BLaER1 (cell line): ENCODE measurements around the gene B3GNT9.
A peak's percentile ranks its signal among the peaks of the same experiment; 100 is the strongest.

ENCODE experiments used
- H3K27ac ChIP-seq: shearing (Covaris generic); formaldehyde crosslinking; 2 replicates; pipeline ENCODE4 v1.8.1; 2022
- H3K27me3 ChIP-seq: shearing (Covaris generic); formaldehyde crosslinking; 2 replicates; pipeline ENCODE4 v1.8.1; 2022
- H3K36me3 ChIP-seq: shearing (Covaris generic); formaldehyde crosslinking; 2 replicates; pipeline ENCODE4 v1.8.1; 2022
- H3K4me1 ChIP-seq: shearing (Covaris generic); formaldehyde crosslinking; 2 replicates; pipeline ENCODE4 v1.8.1; 2022
- H3K4me2 ChIP-seq: shearing (Covaris generic); formaldehyde crosslinking; 2 replicates; pipeline ENCODE4 v1.8.1; 2022
- H3K4me3 ChIP-seq: shearing (Covaris generic); formaldehyde crosslinking; 2 replicates; pipeline ENCODE4 v1.8.1; 2022
- H3K9ac ChIP-seq: shearing (Covaris generic); formaldehyde crosslinking; 2 replicates; pipeline ENCODE4 v1.8.1; 2022
- H3K9me3 ChIP-seq: shearing (Covaris generic); formaldehyde crosslinking; 2 replicates; pipeline ENCODE4 v1.8.1; 2022
- H4K20me1 ChIP-seq: shearing (Covaris generic); formaldehyde crosslinking; 2 replicates; pipeline ENCODE4 v1.8.1; 2022
- Cebpa-rat ChIP-seq: shearing (Covaris generic); IDR thresholded peaks from 2 replicates; pipeline ENCODE4 v1.8.1; 2022

The B3GNT9 gene

GRCh38 chr16:67193536-67193935, 42.7 kb upstream of the B3GNT9 start:
- no peaks in the 10 kb centered on the region for H3K9me3 ChIP-seq
- H3K4me1 ChIP-seq: peaks cover 65% of the 10 kb centered on the region
- peak overlapping the region; percentile 99 for H3K9ac ChIP-seq
- peaks cover 54% of the 10 kb centered on the region for H3K36me3 ChIP-seq
- peak overlapping the region; percentile 96 for H3K4me2 ChIP-seq
- peak overlapping the region; percentile 100 for H3K4me3 ChIP-seq
- H3K27ac ChIP-seq: peak overlapping the region; percentile 97; the same call in 1 of the 2 replicates
- no peak for TF ChIP-seq Cebpa-rat
- no peaks in the 10 kb centered on the region for H3K27me3 ChIP-seq
- peaks cover 63% of the 10 kb centered on the region for H4K20me1 ChIP-seq

GRCh38 chr16:67192781-67193361, 42.1 kb upstream of the B3GNT9 start:
- TF ChIP-seq Cebpa-rat: no peak
- Histone ChIP-seq H3K9ac (peak overlapping the region; percentile 99), H3K4me3 (peak overlapping the region; percentile 100), H3K4me2 (peak overlapping the region; percentile 96), H3K27ac (peak overlapping the region; percentile 97), H3K9me3 (no peaks in the 10 kb centered on the region), H3K36me3 (peaks cover 50% of the 10 kb centered on the region), H4K20me1 (peaks cover 57% of the 10 kb centered on the region), H3K4me1 (peaks cover 58% of the 10 kb centered on the region), H3K27me3 (no peaks in the 10 kb centered on the region)

GRCh38 chr16:67191995-67192681, 41.3 kb upstream of the B3GNT9 start, which contains the start of gene E2F4:
E2F4 (plus strand) TSS chr16:67192155; CDS start chr16:67192228, 73 bp downstream.
- peak within 1 kb of the TSS; percentile 97 for H3K27ac ChIP-seq
- H4K20me1 ChIP-seq: peaks cover 49% of the 10 kb centered on the region
- peak within 1 kb of the TSS; percentile 100 for H3K4me3 ChIP-seq
- TF ChIP-seq Cebpa-rat: no peak
- H3K4me2 ChIP-seq: peak within 1 kb of the TSS; percentile 96
- peaks cover 42% of the 10 kb centered on the region for H3K36me3 ChIP-seq
- H3K27me3 ChIP-seq: no peaks in the 10 kb centered on the region
- H3K9me3 ChIP-seq: no peaks in the 10 kb centered on the region
- peaks cover 51% of the 10 kb centered on the region for H3K4me1 ChIP-seq
- peak within 1 kb of the TSS; percentile 99 for H3K9ac ChIP-seq

- Histone ChIP-seq H4K20me1 (peaks cover 43% of the 10 kb centered on the region), H3K9me3 (no peaks in the 10 kb centered on the region), H3K36me3 (peaks cover 36% of the 10 kb centered on the region), H3K27ac (no peak overlapping the region; the same call in 1 of the 2 replicates), H3K27me3 (no peaks in the 10 kb centered on the region), H3K4me2 (peak overlapping the region; percentile 96), H3K4me1 (peaks cover 45% of the 10 kb centered on the region), H3K4me3 (peak overlapping the region; percentile 100), H3K9ac (no peak overlapping the region)
- TF ChIP-seq Cebpa-rat: no peak
Measured at GRCh38 chr16:67191411-67191994, 40.7 kb upstream of the B3GNT9 start.

- no peak for TF ChIP-seq Cebpa-rat
- Histone ChIP-seq H4K20me1 (peaks cover 35% of the 10 kb centered on the region), H3K4me3 (no peak overlapping the region), H3K36me3 (peaks cover 28% of the 10 kb centered on the region), H3K9me3 (no peaks in the 10 kb centered on the region), H3K9ac (no peak overlapping the region), H3K4me2 (peak overlapping the region; percentile 96; the same call in 1 of the 2 replicates), H3K27ac (no peak overlapping the region), H3K4me1 (peaks cover 46% of the 10 kb centered on the region), H3K27me3 (peaks cover 6% of the 10 kb centered on the region; the same call in 1 of the 2 replicates)
Measured at GRCh38 chr16:67190448-67191399, 39.9 kb upstream of the B3GNT9 start.

GRCh38 chr16:67190041-67190440, 39.2 kb upstream of the B3GNT9 start, which contains the start of gene EXOC3L1:
EXOC3L1 (minus strand) TSS chr16:67190136; CDS start chr16:67189676, 460 bp downstream.
- peaks cover 32% of the 10 kb centered on the region for H4K20me1 ChIP-seq

GRCh38 chr16:67188798-67189197, 38.0 kb upstream of the B3GNT9 start:
- Histone ChIP-seq H3K4me2 (no peak overlapping the region), H3K4me1 (peaks cover 54% of the 10 kb centered on the region), H3K27me3 (peaks cover 23% of the 10 kb centered on the region), H3K27ac (no peak overlapping the region), H3K9ac (no peak overlapping the region), H3K9me3 (no peaks in the 10 kb centered on the region), H3K36me3 (peaks cover 9% of the 10 kb centered on the region), H4K20me1 (peaks cover 28% of the 10 kb centered on the region), H3K4me3 (no peak overlapping the region)
- no peak for TF ChIP-seq Cebpa-rat

More at GRCh38 chr16:67190041-67190440, 39.2 kb upstream of the B3GNT9 start, which contains the start of gene EXOC3L1:
- Histone ChIP-seq H3K4me3 (no peak within 1 kb of the TSS), H3K27me3 (peaks cover 13% of the 10 kb centered on the region), H3K27ac (no peak within 1 kb of the TSS), H3K36me3 (peaks cover 21% of the 10 kb centered on the region), H3K9ac (no peak within 1 kb of the TSS), H3K4me1 (peaks cover 51% of the 10 kb centered on the region), H3K4me2 (peak within 1 kb of the TSS; percentile 24; the same call in 1 of the 2 replicates), H3K9me3 (no peaks in the 10 kb centered on the region)
- TF ChIP-seq Cebpa-rat: no peak

- Histone ChIP-seq H3K4me3 (no peak overlapping the region), H3K9me3 (no peaks in the 10 kb centered on the region), H3K36me3 (peaks cover 4% of the 10 kb centered on the region; the same call in 1 of the 2 replicates), H3K9ac (no peak overlapping the region), H3K4me2 (no peak overlapping the region), H3K4me1 (peaks cover 50% of the 10 kb centered on the region), H4K20me1 (peaks cover 23% of the 10 kb centered on the region), H3K27me3 (peaks cover 23% of the 10 kb centered on the region), H3K27ac (no peak overlapping the region)
- no peak for TF ChIP-seq Cebpa-rat
Measured at GRCh38 chr16:67188323-67188722, 37.5 kb upstream of the B3GNT9 start.
